HepG2 (cell line): Measurements from ENCODE around the gene DPH6. TPM values are rescaled to one million over a fixed set of nuclear protein-coding genes. Genes with fewer than 3 reads are reported as not detected.
A peak's percentile ranks its signal among the peaks of the same experiment; 100 is the strongest.

Source experiments
- FOXA3 ChIP-seq: IDR thresholded peaks from 2 replicates; pipeline ENCODE4 v1.6.1; 2016; ENCODE audit warnings: missing genetic modification reagents, missing compliant biosample characterization
- GFI1 ChIP-seq: sonication (generic); formaldehyde crosslinking; IDR thresholded peaks from 2 replicates; pipeline ENCODE4 v1.5.0; 2020; ENCODE audit warnings: missing genetic modification reagents, mild to moderate bottlenecking, borderline replicate concordance
- MEIS1 ChIP-seq: sonication (generic); formaldehyde crosslinking; IDR thresholded peaks from 2 replicates; pipeline ENCODE4 v1.9.0; 2021; ENCODE audit warnings: mild to moderate bottlenecking, missing genetic modification reagents, moderate library complexity, borderline replicate concordance
- MTA3 ChIP-seq: sonication (generic); formaldehyde crosslinking; IDR thresholded peaks from 2 replicates; pipeline ENCODE4 v1.4.0; 2020; ENCODE audit warnings: missing genetic modification reagents
- PHF20 ChIP-seq: sonication (generic); formaldehyde crosslinking; IDR thresholded peaks from 2 replicates; pipeline ENCODE4 v1.5.0; 2020; ENCODE audit warnings: mild to moderate bottlenecking, missing genetic modification reagents
- SRSF4 ChIP-seq: fragments of 200-400 bp; formaldehyde crosslinking; IDR thresholded peaks from one replicate; pipeline ENCODE4 v1.6.1; 2018; ENCODE audit warnings: mild to moderate bottlenecking, low read depth, low read length, moderate library complexity; ENCODE audit not compliant: poor library complexity, severe bottlenecking
- TAF15 ChIP-seq: fragments of 200-400 bp; formaldehyde crosslinking; IDR thresholded peaks from one replicate; pipeline ENCODE4 v1.6.1; 2018; ENCODE audit warnings: mild to moderate bottlenecking, low read depth, low read length; ENCODE audit not compliant: poor library complexity, severe bottlenecking
- TBL1XR1 ChIP-seq: fragments of 150-350 bp; IDR thresholded peaks from 2 replicates; pipeline ENCODE4 v1.6.1; 2014; ENCODE audit warnings: borderline replicate concordance, low read length; ENCODE audit not compliant: partially characterized antibody
- TCF7 ChIP-seq: sonication (generic); IDR thresholded peaks from 2 replicates; pipeline ENCODE4 v1.6.1; 2016; ENCODE audit warnings: antibody characterized with exemption, low read depth
- XRCC5 ChIP-seq: fragments of 200-400 bp; formaldehyde crosslinking; optimal IDR thresholded peaks from 2 replicates; pipeline ENCODE3; 2017; ENCODE audit warnings: mild to moderate bottlenecking, low read length
- ZFYVE20 ChIP-seq: sonication (generic); formaldehyde crosslinking; IDR thresholded peaks from 2 replicates; pipeline ENCODE4 v1.8.0; 2023; ENCODE audit warnings: low read depth, mild to moderate bottlenecking, moderate library complexity, missing genetic modification reagents, borderline replicate concordance
- ZNF124 ChIP-seq: sonication (generic); formaldehyde crosslinking; IDR thresholded peaks from 2 replicates; pipeline ENCODE4 v1.4.0; 2020; ENCODE audit warnings: missing genetic modification reagents
- ZNF136 ChIP-seq: sonication (generic); formaldehyde crosslinking; IDR thresholded peaks from 2 replicates; pipeline ENCODE4 v1.8.1; 2022; ENCODE audit warnings: low read depth, mild to moderate bottlenecking, moderate library complexity, missing genetic modification reagents
- ZNF333 ChIP-seq: sonication (generic); formaldehyde crosslinking; IDR thresholded peaks from 2 replicates; pipeline ENCODE4 v1.4.0; 2020; ENCODE audit warnings: mild to moderate bottlenecking, missing genetic modification reagents, borderline replicate concordance
- ZNF337 ChIP-seq: sonication (generic); formaldehyde crosslinking; IDR thresholded peaks from 2 replicates; pipeline ENCODE4 v1.5.1; 2020; ENCODE audit warnings: missing genetic modification reagents, low read depth, mild to moderate bottlenecking, borderline replicate concordance
- ZNF746 ChIP-seq: sonication (generic); formaldehyde crosslinking; IDR thresholded peaks from 2 replicates; pipeline ENCODE4 v1.8.0; 2022; ENCODE audit warnings: mild to moderate bottlenecking, missing genetic modification reagents
- polyA plus RNA-seq, 8 experiments: library from polyadenylated mRNA; depleted of rRNA in 3 of 8; stranded (reverse) in 7 of 8; unstranded in 1 of 8; fragments of >200 nt; fragmentation: Illumina TruSeq in 4 of 8; extraction: Trizol in 4 of 8; gene quantifications; 2 replicates each; pipeline versions ENCODE4 v1.2.1 to v1.2.3, GENCODE V29; 2011 to 2016; ENCODE audit warnings: low read depth in 4 of 8, missing spikeins in 1 of 8, mixed read lengths in 1 of 8; ENCODE audit not compliant: insufficient read depth in 1 of 8
- total RNA-seq, 5 experiments: library from RNA; depleted of rRNA; stranded (reverse); fragments of >200 nt; fragmentation: Illumina TruSeq; extraction: Trizol; gene quantifications; 2 replicates each; pipeline ENCODE4 v1.2.3, GENCODE V29; 2016; ENCODE audit warnings: low read depth in 1 of 5
- TF ChIP-seq, protein P1 (sequence below): sonication (generic); formaldehyde crosslinking; conservative IDR thresholded peaks from 2 replicates; pipeline ENCODE4 v1.4.0; 2020; ENCODE audit warnings: mild to moderate bottlenecking, missing genetic modification reagents, moderate library complexity
- TF ChIP-seq, protein P2 (sequence below): IDR thresholded peaks from 2 replicates; pipeline ENCODE4 v1.6.1; 2016
- TF ChIP-seq, protein P3 (sequence below): sonication (generic); formaldehyde crosslinking; IDR thresholded peaks from 2 replicates; pipeline ENCODE4 v1.4.0; 2020; ENCODE audit warnings: mild to moderate bottlenecking, missing genetic modification reagents
- TF ChIP-seq, protein P4 (sequence below): sonication (generic); formaldehyde crosslinking; IDR thresholded peaks from 2 replicates; pipeline ENCODE4 v1.4.0; 2020; ENCODE audit warnings: mild to moderate bottlenecking, missing genetic modification reagents, borderline replicate concordance

Gene DPH6
- total and polyA plus RNA-seq, 2 of the 13 experiments (the other 11 are each of a cell fraction or from before 2014, with no cell fraction given) = 10.2 to 25.8 TPM

DNA sequence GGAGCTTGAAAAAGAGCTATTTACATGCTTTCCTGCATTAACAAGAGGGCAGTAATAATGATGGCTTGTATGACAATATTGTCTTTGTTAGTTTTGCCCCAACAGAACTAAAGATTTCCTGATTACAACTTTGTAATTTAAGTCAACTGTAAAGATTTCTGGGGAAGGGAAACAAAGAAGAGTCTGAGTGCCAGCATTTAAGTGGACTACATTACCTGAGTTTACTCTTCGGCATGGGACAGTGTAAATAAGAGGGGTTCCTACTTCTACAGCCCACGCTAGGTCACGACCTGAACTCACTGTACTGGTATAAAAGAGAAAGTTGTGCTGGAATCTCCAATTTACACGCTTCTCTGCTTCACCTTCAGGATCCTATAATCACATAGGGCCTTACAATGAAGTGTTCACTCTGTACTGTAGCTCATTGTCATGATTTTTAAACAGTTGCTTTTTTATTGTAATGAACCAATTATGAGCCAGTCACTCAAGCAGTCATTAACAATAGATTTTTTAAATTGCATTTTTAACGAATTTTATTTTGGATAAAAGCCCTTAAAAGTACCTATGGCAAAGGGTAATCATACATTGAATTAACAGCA, 39.6 kb downstream of the DPH6 start (continued):
- TF ChIP-seq MTA3 (CRISPR knock-in tag) (no peak), FOXA3 (CRISPR knock-in tag) (peak; percentile 70), SRSF4 (no peak), ZNF136 (no peak), ZNF746 (CRISPR knock-in tag) (no peak), TCF7 (no peak), ZFYVE20 (CRISPR knock-in tag) (no peak), ZNF333 (CRISPR knock-in tag) (no peak), MEIS1 (no peak), ZNF337 (CRISPR knock-in tag) (no peak), TBL1XR1 (no peak), ZNF124 (no peak), XRCC5 (no peak), PHF20 (CRISPR knock-in tag) (no peak), TAF15 (no peak), GFI1 (CRISPR knock-in tag) (peak; percentile 78; the same call in 1 of the 2 replicates)
- TF ChIP-seq, protein P1, sequence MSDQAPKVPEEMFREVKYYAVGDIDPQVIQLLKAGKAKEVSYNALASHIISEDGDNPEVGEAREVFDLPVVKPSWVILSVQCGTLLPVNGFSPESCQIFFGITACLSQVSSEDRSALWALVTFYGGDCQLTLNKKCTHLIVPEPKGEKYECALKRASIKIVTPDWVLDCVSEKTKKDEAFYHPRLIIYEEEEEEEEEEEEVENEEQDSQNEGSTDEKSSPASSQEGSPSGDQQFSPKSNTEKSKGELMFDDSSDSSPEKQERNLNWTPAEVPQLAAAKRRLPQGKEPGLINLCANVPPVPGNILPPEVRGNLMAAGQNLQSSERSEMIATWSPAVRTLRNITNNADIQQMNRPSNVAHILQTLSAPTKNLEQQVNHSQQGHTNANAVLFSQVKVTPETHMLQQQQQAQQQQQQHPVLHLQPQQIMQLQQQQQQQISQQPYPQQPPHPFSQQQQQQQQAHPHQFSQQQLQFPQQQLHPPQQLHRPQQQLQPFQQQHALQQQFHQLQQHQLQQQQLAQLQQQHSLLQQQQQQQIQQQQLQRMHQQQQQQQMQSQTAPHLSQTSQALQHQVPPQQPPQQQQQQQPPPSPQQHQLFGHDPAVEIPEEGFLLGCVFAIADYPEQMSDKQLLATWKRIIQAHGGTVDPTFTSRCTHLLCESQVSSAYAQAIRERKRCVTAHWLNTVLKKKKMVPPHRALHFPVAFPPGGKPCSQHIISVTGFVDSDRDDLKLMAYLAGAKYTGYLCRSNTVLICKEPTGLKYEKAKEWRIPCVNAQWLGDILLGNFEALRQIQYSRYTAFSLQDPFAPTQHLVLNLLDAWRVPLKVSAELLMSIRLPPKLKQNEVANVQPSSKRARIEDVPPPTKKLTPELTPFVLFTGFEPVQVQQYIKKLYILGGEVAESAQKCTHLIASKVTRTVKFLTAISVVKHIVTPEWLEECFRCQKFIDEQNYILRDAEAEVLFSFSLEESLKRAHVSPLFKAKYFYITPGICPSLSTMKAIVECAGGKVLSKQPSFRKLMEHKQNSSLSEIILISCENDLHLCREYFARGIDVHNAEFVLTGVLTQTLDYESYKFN (CRISPR knock-in tag) = peak; percentile 61
- TF ChIP-seq, protein P2, sequence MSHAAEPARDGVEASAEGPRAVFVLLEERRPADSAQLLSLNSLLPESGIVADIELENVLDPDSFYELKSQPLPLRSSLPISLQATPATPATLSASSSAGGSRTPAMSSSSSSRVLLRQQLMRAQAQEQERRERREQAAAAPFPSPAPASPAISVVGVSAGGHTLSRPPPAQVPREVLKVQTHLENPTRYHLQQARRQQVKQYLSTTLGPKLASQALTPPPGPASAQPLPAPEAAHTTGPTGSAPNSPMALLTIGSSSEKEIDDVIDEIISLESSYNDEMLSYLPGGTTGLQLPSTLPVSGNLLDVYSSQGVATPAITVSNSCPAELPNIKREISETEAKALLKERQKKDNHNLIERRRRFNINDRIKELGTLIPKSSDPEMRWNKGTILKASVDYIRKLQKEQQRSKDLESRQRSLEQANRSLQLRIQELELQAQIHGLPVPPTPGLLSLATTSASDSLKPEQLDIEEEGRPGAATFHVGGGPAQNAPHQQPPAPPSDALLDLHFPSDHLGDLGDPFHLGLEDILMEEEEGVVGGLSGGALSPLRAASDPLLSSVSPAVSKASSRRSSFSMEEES (CRISPR knock-in tag) = no peak
- TF ChIP-seq, protein P3, sequence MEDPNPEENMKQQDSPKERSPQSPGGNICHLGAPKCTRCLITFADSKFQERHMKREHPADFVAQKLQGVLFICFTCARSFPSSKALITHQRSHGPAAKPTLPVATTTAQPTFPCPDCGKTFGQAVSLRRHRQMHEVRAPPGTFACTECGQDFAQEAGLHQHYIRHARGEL (CRISPR knock-in tag) = no peak
- TF ChIP-seq, protein P4, sequence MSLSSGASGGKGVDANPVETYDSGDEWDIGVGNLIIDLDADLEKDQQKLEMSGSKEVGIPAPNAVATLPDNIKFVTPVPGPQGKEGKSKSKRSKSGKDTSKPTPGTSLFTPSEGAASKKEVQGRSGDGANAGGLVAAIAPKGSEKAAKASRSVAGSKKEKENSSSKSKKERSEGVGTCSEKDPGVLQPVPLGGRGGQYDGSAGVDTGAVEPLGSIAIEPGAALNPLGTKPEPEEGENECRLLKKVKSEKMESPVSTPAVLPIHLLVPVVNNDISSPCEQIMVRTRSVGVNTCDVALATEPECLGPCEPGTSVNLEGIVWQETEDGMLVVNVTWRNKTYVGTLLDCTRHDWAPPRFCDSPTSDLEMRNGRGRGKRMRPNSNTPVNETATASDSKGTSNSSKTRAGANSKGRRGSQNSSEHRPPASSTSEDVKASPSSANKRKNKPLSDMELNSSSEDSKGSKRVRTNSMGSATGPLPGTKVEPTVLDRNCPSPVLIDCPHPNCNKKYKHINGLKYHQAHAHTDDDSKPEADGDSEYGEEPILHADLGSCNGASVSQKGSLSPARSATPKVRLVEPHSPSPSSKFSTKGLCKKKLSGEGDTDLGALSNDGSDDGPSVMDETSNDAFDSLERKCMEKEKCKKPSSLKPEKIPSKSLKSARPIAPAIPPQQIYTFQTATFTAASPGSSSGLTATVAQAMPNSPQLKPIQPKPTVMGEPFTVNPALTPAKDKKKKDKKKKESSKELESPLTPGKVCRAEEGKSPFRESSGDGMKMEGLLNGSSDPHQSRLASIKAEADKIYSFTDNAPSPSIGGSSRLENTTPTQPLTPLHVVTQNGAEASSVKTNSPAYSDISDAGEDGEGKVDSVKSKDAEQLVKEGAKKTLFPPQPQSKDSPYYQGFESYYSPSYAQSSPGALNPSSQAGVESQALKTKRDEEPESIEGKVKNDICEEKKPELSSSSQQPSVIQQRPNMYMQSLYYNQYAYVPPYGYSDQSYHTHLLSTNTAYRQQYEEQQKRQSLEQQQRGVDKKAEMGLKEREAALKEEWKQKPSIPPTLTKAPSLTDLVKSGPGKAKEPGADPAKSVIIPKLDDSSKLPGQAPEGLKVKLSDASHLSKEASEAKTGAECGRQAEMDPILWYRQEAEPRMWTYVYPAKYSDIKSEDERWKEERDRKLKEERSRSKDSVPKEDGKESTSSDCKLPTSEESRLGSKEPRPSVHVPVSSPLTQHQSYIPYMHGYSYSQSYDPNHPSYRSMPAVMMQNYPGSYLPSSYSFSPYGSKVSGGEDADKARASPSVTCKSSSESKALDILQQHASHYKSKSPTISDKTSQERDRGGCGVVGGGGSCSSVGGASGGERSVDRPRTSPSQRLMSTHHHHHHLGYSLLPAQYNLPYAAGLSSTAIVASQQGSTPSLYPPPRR = peak; percentile 48; the same call in 1 of the 2 replicates
